HEK293 (cell line): ENCODE results near the gene TMEM240.

ENCODE experiments used
- CTCF ChIA-PET: fragments of 350-600 bp; formaldehyde crosslinking; extraction: SDS; loops from one replicate; lab custom pipeline; 2021; ENCODE audit warnings: antibody characterized with exemption; lab: Yijun Ruan, JAX
- POLR2A ChIA-PET: fragments of 300-600 bp; formaldehyde crosslinking; extraction: SDS; loops from one replicate; lab custom pipeline; 2020; ENCODE audit warnings: antibody characterized with exemption, inconsistent platforms; lab: Yijun Ruan, JAX
- H3K27ac ChIP-seq: fragments of 200-500 bp; sonication (Bioruptor generic); 2 replicates; pipeline ENCODE4 v1.5.1; 2014; ENCODE audit warnings: low read depth, low read length, control low read depth, inconsistent platforms; ENCODE audit errors: extremely low read depth
- H3K36me3 ChIP-seq, 2 experiments: fragments of 200-500 bp in 1 of 2; sonication (Bioruptor generic) in 1 of 2; 1 replicate in 1 of 2; 2 replicates in 1 of 2; pipeline ENCODE4 v1.5.1; 2014 to 2017; ENCODE audit warnings: inconsistent platforms in 2 of 2, low read length in 2 of 2; ENCODE audit not compliant: control insufficient read depth in 2 of 2, insufficient read depth in 1 of 2
- H3K4me1 ChIP-seq: fragments of 200-500 bp; sonication (Bioruptor generic); 2 replicates; pipeline ENCODE4 v1.5.1; 2014; ENCODE audit warnings: mild to moderate bottlenecking, low read length, inconsistent platforms; ENCODE audit not compliant: control insufficient read depth, insufficient read depth
- H3K4me3 ChIP-seq: 2 replicates; pipeline ENCODE4 v1.5.1; 2011; ENCODE audit warnings: low read depth, mild to moderate bottlenecking, control low read depth, low read length, moderate library complexity
- H3K9me3 ChIP-seq: fragments of 200-500 bp; sonication (Bioruptor generic); 2 replicates; pipeline ENCODE4 v1.5.1; 2014; ENCODE audit warnings: low read depth, low read length, inconsistent platforms; ENCODE audit not compliant: control insufficient read depth, insufficient read depth
- IKZF3 ChIP-seq: fragments of 450-650 bp; IDR thresholded peaks from 2 replicates; pipeline ENCODE4 v1.5.0; 2018; ENCODE audit warnings: missing biosample characterization, mild to moderate bottlenecking, missing genetic modification characterization, moderate library complexity
- RBAK ChIP-seq: fragments of 450-650 bp; formaldehyde crosslinking; IDR thresholded peaks from 2 replicates; pipeline ENCODE4 v1.5.1; 2016; ENCODE audit warnings: missing biosample characterization, missing genetic modification characterization
- SP2 ChIP-seq: fragments of 450-650 bp; formaldehyde crosslinking; IDR thresholded peaks from 2 replicates; pipeline ENCODE4 v1.5.1; 2016; ENCODE audit warnings: missing biosample characterization, missing genetic modification characterization
- SP7 ChIP-seq: fragments of 450-650 bp; formaldehyde crosslinking; IDR thresholded peaks from 2 replicates; pipeline ENCODE4 v1.5.1; 2016; ENCODE audit warnings: missing biosample characterization, missing genetic modification characterization
- TCF7L2 ChIP-seq: IDR thresholded peaks from 2 replicates; pipeline ENCODE4 v1.6.1; 2011; ENCODE audit warnings: low read depth, mild to moderate bottlenecking, inconsistent platforms, low read length, moderate library complexity, borderline replicate concordance
- ZBTB8A ChIP-seq: fragments of 450-650 bp; formaldehyde crosslinking; IDR thresholded peaks from 2 replicates; pipeline ENCODE4 v1.5.1; 2016; ENCODE audit warnings: missing biosample characterization, missing genetic modification characterization
- ZNF121 ChIP-seq: fragments of 450-650 bp; formaldehyde crosslinking; IDR thresholded peaks from 2 replicates; pipeline ENCODE4 v1.5.1; 2016; ENCODE audit warnings: missing biosample characterization, missing genetic modification characterization
- ZNF140 ChIP-seq: fragments of 450-650 bp; formaldehyde crosslinking; IDR thresholded peaks from 2 replicates; pipeline ENCODE4 v1.5.1; 2016; ENCODE audit warnings: missing biosample characterization, missing genetic modification characterization
- ZNF214 ChIP-seq: fragments of 450-650 bp; formaldehyde crosslinking; IDR thresholded peaks from 2 replicates; pipeline ENCODE4 v1.5.1; 2017; ENCODE audit warnings: missing biosample characterization, mild to moderate bottlenecking, missing genetic modification characterization, borderline replicate concordance
- ZNF221 ChIP-seq: fragments of 450-650 bp; formaldehyde crosslinking; IDR thresholded peaks from 2 replicates; pipeline ENCODE4 v1.5.1; 2017; ENCODE audit warnings: missing biosample characterization, missing genetic modification characterization, borderline replicate concordance
- ZNF302 ChIP-seq: fragments of 450-650 bp; formaldehyde crosslinking; IDR thresholded peaks from 2 replicates; pipeline ENCODE4 v1.5.1; 2016; ENCODE audit warnings: missing biosample characterization, missing genetic modification characterization, low read depth
- ZNF366 ChIP-seq: fragments of 450-650 bp; formaldehyde crosslinking; conservative IDR thresholded peaks from 2 replicates; pipeline ENCODE4 v1.5.1; 2016; ENCODE audit warnings: missing biosample characterization, missing genetic modification characterization
- ZNF426 ChIP-seq: fragments of 450-650 bp; formaldehyde crosslinking; IDR thresholded peaks from 2 replicates; pipeline ENCODE4 v1.5.1; 2017; ENCODE audit warnings: missing biosample characterization, missing genetic modification characterization, mild to moderate bottlenecking, inconsistent platforms, moderate library complexity
- ZNF530 ChIP-seq: fragments of 450-650 bp; formaldehyde crosslinking; IDR thresholded peaks from 2 replicates; pipeline ENCODE4 v1.5.1; 2016; ENCODE audit warnings: low read depth, missing biosample characterization, missing genetic modification characterization
- ZNF549 ChIP-seq: fragments of 450-650 bp; IDR thresholded peaks from 2 replicates; pipeline ENCODE4 v1.5.1; 2018; ENCODE audit warnings: missing biosample characterization, missing genetic modification characterization, mild to moderate bottlenecking, inconsistent platforms, moderate library complexity
- ZNF610 ChIP-seq: fragments of 450-650 bp; formaldehyde crosslinking; IDR thresholded peaks from 2 replicates; pipeline ENCODE4 v1.5.1; 2016; ENCODE audit warnings: missing biosample characterization, missing genetic modification characterization, borderline replicate concordance
- ZNF76 ChIP-seq: fragments of 450-650 bp; formaldehyde crosslinking; IDR thresholded peaks from 2 replicates; pipeline ENCODE4; 2016; ENCODE audit warnings: low read depth, missing biosample characterization, missing genetic modification characterization, borderline replicate concordance
- TF ChIP-seq, protein P1 (sequence below): fragments of 450-650 bp; formaldehyde crosslinking; IDR thresholded peaks from 2 replicates; pipeline ENCODE4 v1.5.1; 2016; ENCODE audit warnings: missing biosample characterization, missing genetic modification characterization
- TF ChIP-seq, protein P2 (sequence below): fragments of 450-650 bp; formaldehyde crosslinking; IDR thresholded peaks from 2 replicates; pipeline ENCODE4 v1.5.1; 2017; ENCODE audit warnings: missing biosample characterization, missing genetic modification characterization
- TF ChIP-seq, protein P3 (sequence below): fragments of 450-650 bp; formaldehyde crosslinking; IDR thresholded peaks from 2 replicates; pipeline ENCODE4 v1.5.1; 2016; ENCODE audit warnings: missing biosample characterization, missing genetic modification characterization, borderline replicate concordance
- TF ChIP-seq, protein P4 (sequence below): fragments of 450-650 bp; formaldehyde crosslinking; conservative IDR thresholded peaks from 2 replicates; pipeline ENCODE4 v1.5.1; 2016; ENCODE audit warnings: low read depth, missing biosample characterization, missing genetic modification characterization
- TF ChIP-seq, protein P5 (sequence below): fragments of 450-650 bp; formaldehyde crosslinking; IDR thresholded peaks from 2 replicates; pipeline ENCODE4 v1.5.1; 2016; ENCODE audit warnings: missing biosample characterization, missing genetic modification characterization, borderline replicate concordance

Gene TMEM240

DNA sequence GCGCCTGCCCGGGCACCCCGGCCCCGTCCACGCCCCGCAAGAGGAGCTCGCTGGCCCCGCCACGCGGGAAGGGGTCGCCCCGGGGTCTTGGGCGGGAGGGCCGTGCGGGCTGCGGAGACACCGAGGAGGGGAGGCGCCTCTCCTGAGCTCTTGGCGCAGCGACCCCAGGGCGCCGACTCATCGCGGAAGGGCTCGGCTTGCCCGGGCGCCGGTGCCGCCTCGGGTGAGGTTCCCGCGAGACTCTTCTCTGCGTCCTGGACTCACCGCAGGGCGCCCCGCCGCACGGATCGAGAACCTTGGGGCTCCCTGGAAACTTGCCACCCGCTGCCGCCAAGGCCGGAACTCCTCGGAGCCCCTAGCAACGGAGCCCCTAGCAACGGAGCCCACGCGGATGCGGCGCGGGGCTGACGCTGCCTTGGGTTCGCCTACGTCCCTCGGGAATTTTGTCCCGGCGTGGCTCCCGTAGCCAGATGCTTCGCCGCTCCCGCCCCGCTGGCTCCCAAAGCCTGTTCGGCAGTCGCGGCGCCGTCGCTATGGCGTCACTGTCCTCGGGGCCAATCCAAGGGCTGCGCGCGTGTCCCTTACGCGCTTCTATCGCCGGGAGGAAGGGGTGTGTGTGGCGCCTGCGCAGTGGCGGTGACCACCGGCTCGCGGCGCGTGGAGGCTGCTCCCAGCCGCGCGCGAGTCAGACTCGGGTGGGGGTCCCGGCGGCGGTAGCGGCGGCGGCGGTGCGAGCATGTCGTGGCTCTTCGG, 28.7 kb downstream of the TMEM240 start, which contains the start of gene ATAD3A (continued):
- TF ChIP-seq, protein P1, sequence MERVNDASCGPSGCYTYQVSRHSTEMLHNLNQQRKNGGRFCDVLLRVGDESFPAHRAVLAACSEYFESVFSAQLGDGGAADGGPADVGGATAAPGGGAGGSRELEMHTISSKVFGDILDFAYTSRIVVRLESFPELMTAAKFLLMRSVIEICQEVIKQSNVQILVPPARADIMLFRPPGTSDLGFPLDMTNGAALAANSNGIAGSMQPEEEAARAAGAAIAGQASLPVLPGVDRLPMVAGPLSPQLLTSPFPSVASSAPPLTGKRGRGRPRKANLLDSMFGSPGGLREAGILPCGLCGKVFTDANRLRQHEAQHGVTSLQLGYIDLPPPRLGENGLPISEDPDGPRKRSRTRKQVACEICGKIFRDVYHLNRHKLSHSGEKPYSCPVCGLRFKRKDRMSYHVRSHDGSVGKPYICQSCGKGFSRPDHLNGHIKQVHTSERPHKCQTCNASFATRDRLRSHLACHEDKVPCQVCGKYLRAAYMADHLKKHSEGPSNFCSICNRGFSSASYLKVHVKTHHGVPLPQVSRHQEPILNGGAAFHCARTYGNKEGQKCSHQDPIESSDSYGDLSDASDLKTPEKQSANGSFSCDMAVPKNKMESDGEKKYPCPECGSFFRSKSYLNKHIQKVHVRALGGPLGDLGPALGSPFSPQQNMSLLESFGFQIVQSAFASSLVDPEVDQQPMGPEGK, result peak; percentile 82
- TF ChIP-seq ZNF426 (tag by site-specific recombination), result no peak
- TF ChIP-seq, protein P2, sequence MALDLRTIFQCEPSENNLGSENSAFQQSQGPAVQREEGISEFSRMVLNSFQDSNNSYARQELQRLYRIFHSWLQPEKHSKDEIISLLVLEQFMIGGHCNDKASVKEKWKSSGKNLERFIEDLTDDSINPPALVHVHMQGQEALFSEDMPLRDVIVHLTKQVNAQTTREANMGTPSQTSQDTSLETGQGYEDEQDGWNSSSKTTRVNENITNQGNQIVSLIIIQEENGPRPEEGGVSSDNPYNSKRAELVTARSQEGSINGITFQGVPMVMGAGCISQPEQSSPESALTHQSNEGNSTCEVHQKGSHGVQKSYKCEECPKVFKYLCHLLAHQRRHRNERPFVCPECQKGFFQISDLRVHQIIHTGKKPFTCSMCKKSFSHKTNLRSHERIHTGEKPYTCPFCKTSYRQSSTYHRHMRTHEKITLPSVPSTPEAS (tag by site-specific recombination), result 0 out of 2 replicates have a peak, but pooled peaks have one; percentile 34
- TF ChIP-seq, protein P3, sequence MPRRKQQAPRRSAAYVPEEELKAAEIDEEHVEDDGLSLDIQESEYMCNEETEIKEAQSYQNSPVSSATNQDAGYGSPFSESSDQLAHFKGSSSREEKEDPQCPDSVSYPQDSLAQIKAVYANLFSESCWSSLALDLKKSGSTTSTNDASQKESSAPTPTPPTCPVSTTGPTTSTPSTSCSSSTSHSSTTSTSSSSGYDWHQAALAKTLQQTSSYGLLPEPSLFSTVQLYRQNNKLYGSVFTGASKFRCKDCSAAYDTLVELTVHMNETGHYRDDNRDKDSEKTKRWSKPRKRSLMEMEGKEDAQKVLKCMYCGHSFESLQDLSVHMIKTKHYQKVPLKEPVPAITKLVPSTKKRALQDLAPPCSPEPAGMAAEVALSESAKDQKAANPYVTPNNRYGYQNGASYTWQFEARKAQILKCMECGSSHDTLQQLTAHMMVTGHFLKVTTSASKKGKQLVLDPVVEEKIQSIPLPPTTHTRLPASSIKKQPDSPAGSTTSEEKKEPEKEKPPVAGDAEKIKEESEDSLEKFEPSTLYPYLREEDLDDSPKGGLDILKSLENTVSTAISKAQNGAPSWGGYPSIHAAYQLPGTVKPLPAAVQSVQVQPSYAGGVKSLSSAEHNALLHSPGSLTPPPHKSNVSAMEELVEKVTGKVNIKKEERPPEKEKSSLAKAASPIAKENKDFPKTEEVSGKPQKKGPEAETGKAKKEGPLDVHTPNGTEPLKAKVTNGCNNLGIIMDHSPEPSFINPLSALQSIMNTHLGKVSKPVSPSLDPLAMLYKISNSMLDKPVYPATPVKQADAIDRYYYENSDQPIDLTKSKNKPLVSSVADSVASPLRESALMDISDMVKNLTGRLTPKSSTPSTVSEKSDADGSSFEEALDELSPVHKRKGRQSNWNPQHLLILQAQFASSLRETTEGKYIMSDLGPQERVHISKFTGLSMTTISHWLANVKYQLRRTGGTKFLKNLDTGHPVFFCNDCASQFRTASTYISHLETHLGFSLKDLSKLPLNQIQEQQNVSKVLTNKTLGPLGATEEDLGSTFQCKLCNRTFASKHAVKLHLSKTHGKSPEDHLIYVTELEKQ, result peak; percentile 43; the same call in 1 of the 2 replicates
- TF ChIP-seq ZNF610 (tag by site-specific recombination), result peak; percentile 94
- TF ChIP-seq, protein P4, sequence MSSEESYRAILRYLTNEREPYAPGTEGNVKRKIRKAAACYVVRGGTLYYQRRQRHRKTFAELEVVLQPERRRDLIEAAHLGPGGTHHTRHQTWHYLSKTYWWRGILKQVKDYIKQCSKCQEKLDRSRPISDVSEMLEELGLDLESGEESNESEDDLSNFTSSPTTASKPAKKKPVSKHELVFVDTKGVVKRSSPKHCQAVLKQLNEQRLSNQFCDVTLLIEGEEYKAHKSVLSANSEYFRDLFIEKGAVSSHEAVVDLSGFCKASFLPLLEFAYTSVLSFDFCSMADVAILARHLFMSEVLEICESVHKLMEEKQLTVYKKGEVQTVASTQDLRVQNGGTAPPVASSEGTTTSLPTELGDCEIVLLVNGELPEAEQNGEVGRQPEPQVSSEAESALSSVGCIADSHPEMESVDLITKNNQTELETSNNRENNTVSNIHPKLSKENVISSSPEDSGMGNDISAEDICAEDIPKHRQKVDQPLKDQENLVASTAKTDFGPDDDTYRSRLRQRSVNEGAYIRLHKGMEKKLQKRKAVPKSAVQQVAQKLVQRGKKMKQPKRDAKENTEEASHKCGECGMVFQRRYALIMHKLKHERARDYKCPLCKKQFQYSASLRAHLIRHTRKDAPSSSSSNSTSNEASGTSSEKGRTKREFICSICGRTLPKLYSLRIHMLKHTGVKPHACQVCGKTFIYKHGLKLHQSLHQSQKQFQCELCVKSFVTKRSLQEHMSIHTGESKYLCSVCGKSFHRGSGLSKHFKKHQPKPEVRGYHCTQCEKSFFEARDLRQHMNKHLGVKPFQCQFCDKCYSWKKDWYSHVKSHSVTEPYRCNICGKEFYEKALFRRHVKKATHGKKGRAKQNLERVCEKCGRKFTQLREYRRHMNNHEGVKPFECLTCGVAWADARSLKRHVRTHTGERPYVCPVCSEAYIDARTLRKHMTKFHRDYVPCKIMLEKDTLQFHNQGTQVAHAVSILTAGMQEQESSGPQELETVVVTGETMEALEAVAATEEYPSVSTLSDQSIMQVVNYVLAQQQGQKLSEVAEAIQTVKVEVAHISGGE, result peak; percentile 85
- no peak for TF ChIP-seq ZNF530 (tag by site-specific recombination)
- no peak for TF ChIP-seq TCF7L2
- no peak for TF ChIP-seq ZNF214 (tag by site-specific recombination)
- peak; percentile 95 for TF ChIP-seq SP7
- TF ChIP-seq, protein P5, sequence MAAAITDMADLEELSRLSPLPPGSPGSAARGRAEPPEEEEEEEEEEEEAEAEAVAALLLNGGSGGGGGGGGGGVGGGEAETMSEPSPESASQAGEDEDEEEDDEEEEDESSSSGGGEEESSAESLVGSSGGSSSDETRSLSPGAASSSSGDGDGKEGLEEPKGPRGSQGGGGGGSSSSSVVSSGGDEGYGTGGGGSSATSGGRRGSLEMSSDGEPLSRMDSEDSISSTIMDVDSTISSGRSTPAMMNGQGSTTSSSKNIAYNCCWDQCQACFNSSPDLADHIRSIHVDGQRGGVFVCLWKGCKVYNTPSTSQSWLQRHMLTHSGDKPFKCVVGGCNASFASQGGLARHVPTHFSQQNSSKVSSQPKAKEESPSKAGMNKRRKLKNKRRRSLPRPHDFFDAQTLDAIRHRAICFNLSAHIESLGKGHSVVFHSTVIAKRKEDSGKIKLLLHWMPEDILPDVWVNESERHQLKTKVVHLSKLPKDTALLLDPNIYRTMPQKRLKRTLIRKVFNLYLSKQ (tag by site-specific recombination), result no peak

DNA sequence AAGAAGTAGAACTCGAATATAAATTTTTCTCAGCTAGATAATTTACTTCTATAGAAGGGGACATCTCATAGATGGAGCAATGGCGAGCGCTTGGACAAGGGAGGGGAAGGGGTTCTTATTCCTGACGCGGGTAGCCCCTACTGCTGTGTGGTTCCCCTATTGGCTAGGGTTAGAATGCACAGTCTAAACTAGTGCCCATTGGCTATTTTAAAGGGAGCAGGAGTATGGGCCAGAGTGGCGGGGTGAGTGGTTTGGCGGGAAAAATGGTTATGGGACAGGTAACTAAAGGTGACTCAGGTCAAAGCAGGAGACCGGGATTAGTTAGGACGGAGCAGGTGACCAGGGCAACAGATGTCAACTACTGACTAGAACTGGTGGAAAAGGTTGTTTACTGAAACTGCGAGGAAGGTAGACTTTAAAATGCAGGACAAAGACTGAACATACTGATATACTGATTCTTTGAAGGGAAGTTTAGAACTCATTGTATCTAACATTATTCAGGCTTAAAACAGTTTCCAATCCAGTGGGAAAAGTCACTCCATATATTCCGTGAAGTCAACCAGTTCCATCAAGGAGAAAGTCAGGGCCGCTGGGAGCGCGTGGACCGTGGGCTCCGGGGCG, 29.4 kb downstream of the TMEM240 start:
- Histone ChIP-seq H3K4me1 (no peaks in the 10 kb centered on the region), H3K4me3 (peak overlapping the region; percentile 95), H3K27ac (peak overlapping the region; percentile 82), H3K36me3 (peaks cover 0 to 13% of the 10 kb centered on the region in 2 experiments; a peak in 2 of 3 replicates), H3K9me3 (no peaks in the 10 kb centered on the region)
- POLR2A ChIA-PET, result interaction anchor here (0.6 to 0.9 kb wide), 2 partner anchors 136 kb away, joined by 3 read pairs; partner anchors contain the start of gene AURKAIP1
- CTCF ChIA-PET, result interaction anchor here (0.6 kb wide), 1 partner anchor 185 kb away, joined by 5 read pairs; no protein-coding TSS in a partner anchor
- no peak for TF ChIP-seq ZNF121
- TF ChIP-seq SP2 (tag by site-specific recombination), result no peak
- no peak for TF ChIP-seq RBAK (tag by site-specific recombination)
- no peak for TF ChIP-seq ZNF549 (tag by site-specific recombination)
- no peak for TF ChIP-seq ZNF366 (tag by site-specific recombination)
- TF ChIP-seq ZNF76 (tag by site-specific recombination), result no peak
- TF ChIP-seq IKZF3 (tag by site-specific recombination), result no peak
- no peak for TF ChIP-seq ZBTB8A (tag by site-specific recombination)
- TF ChIP-seq ZNF302 (tag by site-specific recombination), result no peak
- TF ChIP-seq ZNF140, result no peak
- no peak for TF ChIP-seq ZNF221 (tag by site-specific recombination)
